Measurements from ENCODE around the gene PCGF1.

PCGF1 gene

DNA sequence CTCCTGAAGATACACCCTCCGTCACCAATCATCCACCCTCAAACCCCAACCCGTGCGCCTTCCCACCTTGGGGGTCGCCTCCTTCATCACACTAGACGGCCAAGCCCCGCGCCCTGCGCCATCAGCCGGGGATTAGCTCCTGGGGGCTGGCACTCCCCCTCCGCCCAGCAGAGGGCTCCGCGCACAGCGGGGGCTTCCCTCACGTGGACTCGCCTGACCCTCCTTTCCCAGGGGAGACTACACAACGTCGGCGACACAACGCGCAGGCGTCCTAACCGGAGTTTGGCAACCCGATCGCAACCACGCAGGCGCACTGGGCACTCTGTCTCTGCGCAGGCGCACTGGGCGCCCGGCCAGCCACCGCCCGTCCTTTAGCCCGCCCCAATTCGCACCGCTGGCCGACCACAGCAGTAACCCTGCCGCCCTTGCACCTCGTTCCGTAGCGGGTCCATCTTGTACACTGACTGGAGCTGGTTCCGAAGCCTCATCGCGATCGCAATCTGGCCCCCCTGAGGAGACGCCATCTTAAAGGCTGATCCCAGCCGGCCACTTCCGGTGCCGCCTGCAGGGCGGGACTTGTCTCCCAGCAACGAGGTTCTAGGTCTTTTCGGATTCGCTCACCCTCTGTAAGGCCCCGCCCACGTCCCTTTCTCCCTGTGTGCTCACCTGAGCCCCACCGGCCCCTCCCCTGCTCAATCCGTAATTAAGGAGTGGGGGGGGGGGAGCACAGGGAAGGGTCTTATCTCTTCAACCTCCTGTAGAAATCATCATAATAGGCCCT lies at the start of gene PCGF1:
Gene PCGF1, minus strand, starts transcription at position 551 of the 781 bp plus-strand sequence. Its CDS starts 27 bp downstream, at position 524.
- peak; percentile 99 to 100 for DNase-seq

DNA sequence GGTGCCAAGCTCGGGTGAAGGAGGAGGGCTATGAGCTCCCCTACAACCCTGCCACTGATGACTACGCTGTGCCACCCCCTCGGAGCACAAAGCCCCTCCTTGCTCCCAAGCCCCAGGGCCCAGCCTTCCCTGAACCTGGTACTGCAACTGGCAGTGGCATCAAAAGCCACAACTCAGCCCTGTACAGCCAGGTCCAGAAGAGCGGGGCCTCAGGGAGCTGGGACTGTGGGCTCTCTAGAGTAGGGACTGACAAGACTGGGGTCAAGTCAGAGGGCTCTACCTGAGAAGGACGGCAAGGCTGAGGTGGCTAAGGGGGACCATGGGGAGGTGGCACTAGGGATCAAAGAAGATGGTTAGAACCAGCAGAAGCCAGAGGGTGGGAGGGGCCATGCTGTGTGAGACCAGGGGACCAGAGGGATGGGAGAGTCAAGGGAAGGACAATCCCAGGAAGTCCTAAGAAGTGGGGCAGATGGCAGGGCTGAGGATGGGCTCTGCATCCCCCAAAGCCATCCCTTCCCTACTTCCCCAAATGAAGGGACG lies 49.4 kb upstream of the PCGF1 start:
- DNase-seq, result no peak

DNA sequence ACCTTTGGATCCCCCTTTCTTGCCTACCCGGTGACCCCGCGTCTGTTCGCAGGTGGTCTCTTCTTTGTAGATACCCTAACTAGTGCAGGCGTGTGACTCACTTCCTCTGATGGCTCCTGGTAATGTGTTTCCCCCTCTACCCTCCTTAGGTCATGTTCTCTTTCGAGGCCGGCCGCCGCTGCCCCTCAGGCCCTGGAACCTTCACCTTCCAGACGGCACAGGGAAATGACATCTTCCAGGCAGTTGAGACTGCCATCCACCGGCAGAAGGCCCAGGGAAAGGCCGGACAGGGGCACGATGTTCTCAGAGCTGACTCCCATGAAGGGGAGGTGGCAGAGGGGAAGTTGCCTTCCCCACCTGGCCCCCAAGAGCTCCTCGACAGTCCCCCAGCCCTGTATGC lies 48.7 kb upstream of the PCGF1 start:
- no peak for DNase-seq

GRCh38 chr2:74555610-74556103 lies 48.2 kb upstream of the PCGF1 start:
- DNase-seq, result no peak

DNA sequence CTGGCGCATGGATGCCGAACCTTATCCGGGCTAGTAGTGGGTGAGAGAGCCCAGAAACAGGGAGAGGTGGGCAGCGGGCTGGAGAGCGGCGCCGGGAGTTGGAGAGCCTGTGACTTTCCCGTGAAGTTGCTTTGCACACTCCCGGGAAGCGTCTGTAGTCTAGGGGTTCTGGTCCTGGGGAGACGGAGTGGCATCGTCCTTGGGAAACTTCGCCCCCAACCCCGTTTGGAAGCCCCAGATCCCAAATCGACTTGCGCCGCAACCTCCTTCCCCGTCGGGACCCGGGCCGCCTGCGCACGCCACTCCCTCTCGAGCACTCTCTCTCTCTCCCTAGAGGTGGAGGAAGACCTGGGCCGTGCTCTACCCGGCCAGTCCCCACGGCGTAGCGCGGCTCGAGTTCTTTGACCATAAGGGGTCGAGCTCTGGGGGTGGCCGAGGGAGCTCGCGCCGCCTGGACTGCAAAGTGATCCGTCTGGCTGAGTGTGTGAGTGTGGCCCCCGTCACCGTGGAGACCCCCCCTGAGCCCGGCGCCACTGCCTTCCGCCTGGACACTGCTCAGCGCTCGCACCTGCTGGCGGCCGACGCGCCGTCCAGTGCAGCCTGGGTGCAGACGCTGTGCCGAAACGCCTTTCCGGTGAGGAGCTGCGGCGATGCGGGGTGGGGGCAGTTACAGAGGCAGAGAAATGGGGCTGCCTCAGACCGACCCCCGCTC lies 47.5 kb upstream of the PCGF1 start:
- DNase-seq, result peak; percentile 28 to 47

DNA sequence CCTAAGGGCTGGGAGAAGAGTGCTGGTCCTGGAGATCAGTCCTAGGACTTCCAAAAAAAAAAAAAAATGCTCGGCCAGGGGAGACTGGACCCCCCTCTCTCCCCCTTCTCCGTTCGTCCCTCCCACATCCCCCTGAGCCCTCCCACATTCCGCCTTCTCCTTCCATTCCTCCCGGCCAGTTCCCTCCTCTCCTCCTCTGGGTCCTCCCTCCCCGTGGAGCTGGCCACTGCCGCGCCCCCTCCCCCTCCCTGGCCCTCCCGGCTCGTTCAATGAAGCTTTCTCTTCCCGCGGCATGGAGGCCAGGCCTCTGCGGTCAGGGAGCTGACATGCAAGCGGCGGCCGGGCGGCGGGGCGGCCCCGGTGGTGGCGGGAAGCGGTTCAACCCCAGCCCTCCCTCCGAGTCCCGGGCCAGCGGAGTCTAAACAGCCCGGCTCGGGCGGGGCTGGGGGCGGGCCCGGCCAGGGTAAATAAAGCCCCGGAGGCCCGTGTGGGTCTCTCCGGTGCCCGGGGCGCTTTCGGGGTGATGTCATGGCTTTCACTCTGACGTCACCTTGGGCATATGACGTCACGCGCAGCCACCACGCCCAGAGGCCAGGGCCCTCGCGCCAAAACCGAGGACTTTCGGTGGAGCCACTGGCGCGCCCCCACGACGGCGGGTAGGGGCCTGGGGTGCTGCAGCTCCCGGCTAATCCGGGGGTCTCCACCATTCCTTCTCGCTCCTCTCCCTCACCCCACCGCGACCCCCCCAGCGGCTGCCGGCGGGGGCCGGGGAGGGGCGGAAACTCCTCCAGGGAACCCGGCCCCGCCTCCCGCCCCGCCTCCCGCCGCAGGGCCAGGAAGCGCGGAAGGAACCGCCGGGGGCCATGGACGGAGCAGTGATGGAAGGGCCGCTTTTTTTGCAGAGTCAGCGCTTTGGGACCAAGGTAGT lies 46.7 kb upstream of the PCGF1 start, which contains the start of the genes DOK1 and LOXL3:
Gene DOK1, plus strand, starts transcription at position 829 of the 928 bp plus-strand sequence. Its CDS starts 35 bp downstream, at position 864.
Gene LOXL3, minus strand, starts transcription at position 51 of the 928 bp plus-strand sequence. CDS start 1,308 bp downstream, outside the sequence.
- peak; percentile 77 to 84 for DNase-seq

GRCh38 chr2:74552914-74553811 lies 45.7 kb upstream of the PCGF1 start:
- no peak for DNase-seq

GRCh38 chr2:74551942-74552913 lies 44.7 kb upstream of the PCGF1 start:
- DNase-seq, result no peak

DNA sequence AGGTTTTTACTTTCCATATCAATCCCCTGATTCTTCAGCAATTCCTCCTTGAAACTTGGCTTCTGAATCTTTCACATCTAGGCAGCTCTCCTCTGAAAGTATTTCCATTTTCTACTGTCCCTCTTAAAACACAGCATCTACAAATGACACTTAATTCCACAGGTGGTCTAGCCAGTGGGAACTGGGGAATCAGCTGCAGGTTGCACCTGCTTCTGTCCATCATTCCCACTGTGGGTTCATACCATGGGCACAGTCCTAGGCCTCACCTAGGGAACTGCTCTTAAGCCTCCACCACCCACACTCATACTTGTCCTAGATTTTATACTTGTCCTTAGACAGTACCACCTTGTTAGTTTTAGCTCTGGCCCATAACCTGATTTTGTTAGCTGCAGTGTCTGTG lies 44.0 kb upstream of the PCGF1 start:
- DNase-seq, result no peak

- DNase-seq, result no peak
Observed at GRCh38 chr2:74550231-74550630, 42.7 kb upstream of the PCGF1 start.

DNA sequence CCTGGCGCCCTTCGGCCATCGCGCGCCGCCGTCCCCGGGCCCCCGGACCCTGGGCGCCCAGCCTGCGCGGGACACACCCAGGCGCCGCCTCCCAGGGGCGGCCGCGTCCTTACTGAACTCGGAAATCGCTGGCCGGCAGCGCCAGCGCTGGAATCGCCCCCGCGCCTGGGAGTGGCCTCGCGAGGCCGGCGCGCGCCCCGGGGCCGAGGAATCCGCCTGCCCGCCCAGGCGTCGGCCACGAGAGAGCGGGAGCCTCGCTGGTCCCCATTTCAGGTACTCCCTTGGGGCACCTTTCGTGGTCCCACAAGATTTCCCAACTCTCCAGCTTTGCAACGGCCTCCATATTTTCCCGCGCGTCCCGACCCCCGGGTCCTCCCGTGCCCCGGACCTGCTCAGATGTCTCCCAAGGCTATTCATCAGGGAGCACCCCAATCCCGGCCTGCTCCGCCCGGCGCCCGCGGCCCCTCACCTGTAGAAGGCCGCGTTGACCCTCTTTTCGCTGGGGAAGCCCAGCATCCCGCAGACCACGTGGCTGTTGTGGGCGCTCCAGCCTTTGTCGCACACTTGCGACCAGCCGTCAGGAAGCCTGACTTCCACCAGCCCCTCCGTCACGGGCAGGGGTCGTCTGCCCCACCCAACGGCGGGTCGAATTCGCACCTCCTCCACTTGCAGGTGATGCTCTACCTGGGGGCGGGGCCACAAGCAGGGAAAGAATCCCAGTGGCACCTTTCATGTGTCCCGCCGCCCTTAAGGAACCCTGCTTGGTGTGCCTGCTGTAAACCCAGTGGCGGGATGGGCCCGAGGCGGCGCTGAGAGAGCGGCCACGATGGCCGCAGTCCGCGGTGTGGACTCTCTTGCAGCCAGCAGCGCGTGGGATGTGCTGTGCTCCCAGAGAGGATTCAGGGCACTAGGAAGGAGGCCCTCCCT lies 41.7 kb upstream of the PCGF1 start:
- no peak for DNase-seq

- no peak for DNase-seq
Observed at GRCh38 chr2:74548285-74548899, 40.9 kb upstream of the PCGF1 start.

DNA sequence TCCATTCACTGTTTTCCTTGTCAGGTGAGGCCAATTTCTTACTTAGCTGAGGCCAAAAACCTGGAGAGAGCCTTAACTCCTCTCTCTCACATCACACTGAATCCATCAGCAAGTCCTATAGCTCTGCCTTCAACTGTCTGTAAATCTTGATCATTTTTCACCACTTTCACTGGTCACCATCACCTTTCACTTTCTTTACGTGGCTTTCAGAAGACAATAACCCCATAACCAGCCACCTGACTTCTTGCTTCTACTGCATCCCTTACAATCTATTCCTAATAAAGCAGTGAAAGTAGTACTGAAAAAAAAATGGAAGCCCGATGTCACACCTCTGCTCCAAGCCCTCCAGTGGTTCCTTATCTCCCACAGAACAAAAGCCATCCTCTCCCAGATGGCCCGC lies 38.5 kb upstream of the PCGF1 start:
- no peak for DNase-seq

DNA sequence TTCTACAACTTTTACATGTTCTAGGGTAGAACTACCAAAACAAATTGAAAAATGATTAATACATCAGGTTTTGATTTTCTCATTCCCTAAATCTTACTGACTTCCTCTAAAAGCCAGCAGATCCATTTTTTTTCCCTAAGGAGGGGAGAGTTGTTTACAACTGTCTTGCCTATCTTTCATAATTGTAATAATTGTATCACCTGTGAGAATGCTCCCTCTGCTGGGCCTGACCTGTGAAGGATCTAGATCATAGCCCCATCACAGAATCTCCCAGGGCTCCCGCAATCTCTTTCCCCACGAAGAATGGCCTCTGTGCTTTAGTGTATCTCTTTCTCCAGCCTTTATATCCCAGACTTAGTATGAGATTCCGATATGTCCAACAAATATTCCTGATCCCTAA lies 37.1 kb upstream of the PCGF1 start:
- DNase-seq, result no peak

- DNase-seq, result no peak
Observed at GRCh38 chr2:74542978-74543377, 35.5 kb upstream of the PCGF1 start.

- DNase-seq, result no peak
Observed at GRCh38 chr2:74540291-74540690, 32.8 kb upstream of the PCGF1 start.

- no peak for DNase-seq
Observed at GRCh38 chr2:74538881-74539339, 31.4 kb upstream of the PCGF1 start.

- DNase-seq, result no peak
Observed at GRCh38 chr2:74537140-74537539, 29.6 kb upstream of the PCGF1 start.
